ENCODE measurements around the gene MORN1. TPM values are rescaled to one million over a fixed set of nuclear protein-coding genes. Genes with fewer than 3 reads are reported as not detected.

MORN1 gene
- total and polyA plus RNA-seq, 2 experiments from 2014 or later = 4.8 to 11.1 TPM

DNA sequence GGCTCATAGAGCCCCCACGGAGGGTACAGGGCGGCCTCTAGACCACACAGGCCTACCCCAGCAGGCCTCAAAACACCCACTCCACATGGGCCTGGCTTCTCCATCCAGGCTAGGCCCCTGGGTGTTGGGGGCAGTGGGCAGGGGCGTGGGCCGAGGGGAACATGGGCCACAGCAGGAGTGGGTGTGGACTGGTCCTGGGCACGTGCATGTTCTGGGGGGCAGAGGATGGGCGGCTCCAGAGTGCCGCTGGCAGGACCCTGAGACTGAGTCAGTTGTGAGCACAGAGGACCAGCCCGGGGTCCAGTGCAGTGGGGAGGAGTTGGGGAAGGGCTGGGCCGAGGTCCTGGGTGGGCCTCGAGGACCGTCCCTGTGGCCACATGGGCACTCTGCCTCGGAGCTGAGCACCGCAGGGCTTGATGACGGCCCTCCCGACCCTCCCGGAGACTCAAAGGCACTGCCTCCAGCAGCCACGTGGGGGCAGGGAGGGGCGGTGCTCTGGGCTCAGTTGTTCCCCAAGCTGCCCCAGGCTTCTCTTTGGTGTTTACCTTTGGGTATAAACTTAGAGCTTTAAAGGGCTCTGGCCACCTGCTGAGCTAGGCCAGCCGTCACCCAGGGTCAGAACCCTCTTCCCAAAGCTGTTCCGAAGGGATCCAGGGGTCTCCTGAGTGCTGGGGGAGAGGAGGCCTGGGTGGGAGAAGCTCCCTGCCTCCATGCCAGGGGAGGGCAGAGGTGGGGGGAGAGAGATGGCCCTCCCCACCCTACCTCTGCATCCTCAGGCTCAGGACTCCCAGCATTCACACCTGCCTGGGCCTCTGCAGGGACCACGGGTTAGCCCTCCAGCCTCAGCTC is 79.9 kb downstream of the MORN1 start:
- no peak overlapping the region; the same call in 1 of the 2 replicates for H3K27ac Mint-ChIP-seq
- H3K4me1 ChIP-seq (ENCODE audit: insufficient read depth) = peaks cover 9% of the 10 kb centered on the region
- no peak overlapping the region for H2AFZ ChIP-seq
- peaks cover 19% of the 10 kb centered on the region for H3K27me3 Mint-ChIP-seq (ENCODE audit: insufficient read depth, low read depth, poor library complexity)
- peak; percentile 63 for ATAC-seq
- H3K4me1 Mint-ChIP-seq = peaks cover 18% of the 10 kb centered on the region
- peak; percentile 89 for DNase-seq (ENCODE audit: low spot score)
- no peak overlapping the region for H3K4me3 ChIP-seq
- H3K9me3 Mint-ChIP-seq = no peaks in the 10 kb centered on the region
- no peak overlapping the region for H3K4me2 ChIP-seq
- H3K27ac ChIP-seq (ENCODE audit: low read depth) = no peak overlapping the region
- no peak overlapping the region for H3K4me3 Mint-ChIP-seq
- H3F3A ChIP-seq (replicated peaks; ENCODE audit: low read depth) = peaks cover 15% of the 10 kb centered on the region
- no peaks in the 10 kb centered on the region for H3K9me2 ChIP-seq (ENCODE audit: insufficient read depth)
- no peaks in the 10 kb centered on the region for H3K27me3 ChIP-seq (ENCODE audit: insufficient read depth)
- peaks cover 11% of the 10 kb centered on the region for H3K79me2 ChIP-seq (replicated peaks; ENCODE audit: insufficient read depth)
- TF ChIP-seq REST (IDR thresholded peaks at IDR 0.05; ENCODE audit: unreplicated experiment) (no peak), JUNB (IDR thresholded peaks at IDR 0.05; ENCODE audit: unreplicated experiment) (no peak), EZH2 (IDR thresholded peaks at IDR 0.05; ENCODE audit: low read depth, unreplicated experiment) (no peak), POLR2AphosphoS5 (IDR thresholded peaks at IDR 0.05; ENCODE audit: low read depth) (0 out of 2 replicates have a peak, but pooled peaks have one; percentile 34), EZH2phosphoT487 (IDR thresholded peaks at IDR 0.05; ENCODE audit: unreplicated experiment) (no peak)
- TF ChIP-seq, protein P1, sequence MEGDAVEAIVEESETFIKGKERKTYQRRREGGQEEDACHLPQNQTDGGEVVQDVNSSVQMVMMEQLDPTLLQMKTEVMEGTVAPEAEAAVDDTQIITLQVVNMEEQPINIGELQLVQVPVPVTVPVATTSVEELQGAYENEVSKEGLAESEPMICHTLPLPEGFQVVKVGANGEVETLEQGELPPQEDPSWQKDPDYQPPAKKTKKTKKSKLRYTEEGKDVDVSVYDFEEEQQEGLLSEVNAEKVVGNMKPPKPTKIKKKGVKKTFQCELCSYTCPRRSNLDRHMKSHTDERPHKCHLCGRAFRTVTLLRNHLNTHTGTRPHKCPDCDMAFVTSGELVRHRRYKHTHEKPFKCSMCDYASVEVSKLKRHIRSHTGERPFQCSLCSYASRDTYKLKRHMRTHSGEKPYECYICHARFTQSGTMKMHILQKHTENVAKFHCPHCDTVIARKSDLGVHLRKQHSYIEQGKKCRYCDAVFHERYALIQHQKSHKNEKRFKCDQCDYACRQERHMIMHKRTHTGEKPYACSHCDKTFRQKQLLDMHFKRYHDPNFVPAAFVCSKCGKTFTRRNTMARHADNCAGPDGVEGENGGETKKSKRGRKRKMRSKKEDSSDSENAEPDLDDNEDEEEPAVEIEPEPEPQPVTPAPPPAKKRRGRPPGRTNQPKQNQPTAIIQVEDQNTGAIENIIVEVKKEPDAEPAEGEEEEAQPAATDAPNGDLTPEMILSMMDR (conservative IDR thresholded peaks at IDR 0.05; ENCODE audit: low read depth in 2 of 2) = peak; percentile 33 to 51
- TF ChIP-seq, protein P2, sequence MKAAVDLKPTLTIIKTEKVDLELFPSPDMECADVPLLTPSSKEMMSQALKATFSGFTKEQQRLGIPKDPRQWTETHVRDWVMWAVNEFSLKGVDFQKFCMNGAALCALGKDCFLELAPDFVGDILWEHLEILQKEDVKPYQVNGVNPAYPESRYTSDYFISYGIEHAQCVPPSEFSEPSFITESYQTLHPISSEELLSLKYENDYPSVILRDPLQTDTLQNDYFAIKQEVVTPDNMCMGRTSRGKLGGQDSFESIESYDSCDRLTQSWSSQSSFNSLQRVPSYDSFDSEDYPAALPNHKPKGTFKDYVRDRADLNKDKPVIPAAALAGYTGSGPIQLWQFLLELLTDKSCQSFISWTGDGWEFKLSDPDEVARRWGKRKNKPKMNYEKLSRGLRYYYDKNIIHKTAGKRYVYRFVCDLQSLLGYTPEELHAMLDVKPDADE (IDR thresholded peaks at IDR 0.05) = no peak
- H3K36me3 ChIP-seq (ENCODE audit: insufficient read depth) = 0 out of 2 replicates have a peak, but pooled peaks cover 5% of the 10 kb centered on the region
- H3K36me3 Mint-ChIP-seq (ENCODE audit: low read depth) = peaks cover 26% of the 10 kb centered on the region
- peaks cover 10% of the 10 kb centered on the region for H4K20me1 ChIP-seq (replicated peaks; ENCODE audit: insufficient read depth)

Measured in GM23338 (cell line).